HG02763 (cell line): Measurements from ENCODE around the gene HELZ.
"Not testable (repeated sequence)": the region's sequence is repeated elsewhere in the genome, so short reads cannot be mapped to it uniquely, and the experiment has no call there.

Experiments
- ATAC-seq: cut with Tn5 transposase; IDR thresholded peaks from one replicate; pipeline ENCODE4 v1.9.1; 2021; ENCODE audit warnings: mild to moderate bottlenecking, moderate library complexity; ENCODE audit not compliant: unreplicated experiment

Gene HELZ

GRCh38 chr17:67198131-67198530 is 46.9 kb downstream of the HELZ start:
- ATAC-seq: no peak

DNA sequence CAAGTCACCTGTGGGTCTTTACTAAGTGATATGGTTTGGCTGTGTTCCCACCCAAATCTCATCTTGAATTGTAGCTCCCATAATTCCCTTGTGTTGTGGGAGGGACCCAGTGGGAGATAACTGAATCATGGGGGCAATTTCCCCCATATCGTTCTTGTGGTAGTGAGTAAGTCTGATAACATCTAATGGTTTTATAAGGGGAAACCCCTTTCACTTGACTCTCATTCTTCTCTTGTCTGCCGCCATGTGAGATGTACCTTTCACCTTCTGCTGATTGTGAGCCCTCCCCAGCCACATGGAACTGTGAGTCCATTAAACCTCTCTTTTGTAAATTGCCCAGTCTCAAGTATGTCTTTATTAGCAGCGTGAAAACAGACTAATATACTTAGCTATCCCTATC is 48.0 kb downstream of the HELZ start:
- ATAC-seq: not testable (repeated sequence)

DNA sequence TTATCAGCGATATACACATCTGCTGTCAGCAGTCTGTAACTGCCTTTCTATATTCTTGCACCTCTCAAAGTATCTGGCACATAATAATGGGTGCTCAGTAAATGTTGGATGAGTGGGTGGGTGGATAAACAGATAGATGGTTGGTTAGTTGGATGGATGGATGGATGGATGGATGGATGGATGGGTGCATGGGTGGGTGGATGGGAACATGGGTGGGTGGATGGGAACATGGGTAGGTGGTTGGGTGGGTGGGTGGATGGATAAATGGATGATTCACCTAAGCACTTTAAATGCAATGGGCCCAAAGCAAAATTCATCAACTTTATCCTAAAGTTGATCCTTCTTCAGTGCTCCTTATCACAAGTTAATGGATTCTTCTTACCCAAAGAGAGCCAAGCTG is 48.6 kb downstream of the HELZ start:
- ATAC-seq: no peak

- ATAC-seq: no peak
Observed at GRCh38 chr17:67194134-67194533, 50.9 kb downstream of the HELZ start.

DNA sequence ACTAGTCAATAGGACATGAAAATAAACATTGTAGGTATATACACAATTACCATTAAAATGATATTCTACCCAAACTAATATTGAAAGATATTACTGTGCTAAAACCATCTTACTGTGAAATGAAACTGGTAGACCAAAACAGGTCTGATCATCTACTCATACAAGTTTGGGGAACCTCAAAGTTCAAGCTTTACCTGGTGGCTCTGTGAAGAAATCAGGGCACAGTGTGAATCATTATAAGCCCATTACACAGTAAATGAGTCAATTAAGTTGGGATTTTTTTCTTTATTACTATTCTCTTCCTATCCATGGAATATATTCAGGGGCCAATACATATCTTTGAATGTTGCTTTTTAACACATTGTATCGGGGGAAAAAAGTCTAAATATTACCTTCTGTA is 57.1 kb downstream of the HELZ start:
- ATAC-seq: no peak

GRCh38 chr17:67186782-67187181 is 58.2 kb downstream of the HELZ start:
- no peak for ATAC-seq

GRCh38 chr17:67183531-67183930 is 61.5 kb downstream of the HELZ start:
- ATAC-seq: no peak

GRCh38 chr17:67181825-67182224 is 63.2 kb downstream of the HELZ start:
- ATAC-seq: no peak

- no peak for ATAC-seq
Observed at GRCh38 chr17:67180275-67180674, 64.7 kb downstream of the HELZ start.

- no peak for ATAC-seq
Observed at GRCh38 chr17:67178555-67178954, 66.4 kb downstream of the HELZ start.

- no peak for ATAC-seq
Observed at GRCh38 chr17:67177732-67178131, 67.3 kb downstream of the HELZ start.

DNA sequence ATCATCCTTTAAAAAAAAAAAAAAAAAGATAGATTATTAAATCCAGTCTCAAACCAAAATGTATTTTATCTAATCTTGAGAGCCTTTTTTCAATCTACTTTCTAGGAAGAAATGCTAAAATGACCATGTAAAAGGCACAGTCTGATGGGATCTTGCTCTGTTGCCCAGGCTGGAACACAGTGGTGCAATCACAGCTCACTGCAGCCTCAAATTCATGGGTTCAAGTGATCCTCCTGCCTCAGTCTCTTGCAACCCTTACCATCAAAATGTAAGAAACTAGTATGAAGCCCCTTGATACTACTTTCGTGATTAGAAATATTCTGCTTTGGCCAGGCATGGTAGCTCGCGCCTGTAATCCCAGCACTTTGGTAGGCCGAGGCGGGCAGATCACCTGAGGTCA is 70.8 kb downstream of the HELZ start:
- no peak for ATAC-seq

DNA sequence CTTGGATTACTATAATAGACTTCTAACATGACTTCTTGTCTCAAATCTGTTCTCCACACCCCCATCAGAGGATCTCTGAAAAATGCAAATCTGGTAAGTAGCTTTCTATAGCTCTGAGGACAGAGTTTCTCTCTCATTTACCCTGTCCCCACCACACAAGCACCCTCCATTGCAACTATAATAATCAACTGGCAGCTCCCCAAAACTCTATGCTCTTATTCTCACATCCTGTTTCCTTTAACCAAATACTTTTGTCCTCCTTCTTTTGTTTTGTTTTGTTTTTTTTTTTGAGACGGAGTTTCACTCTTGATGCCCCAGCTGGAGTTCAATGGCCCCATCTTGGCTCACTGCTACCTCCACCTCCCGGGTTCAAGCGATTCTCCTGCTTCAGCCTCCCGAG is 73.4 kb downstream of the HELZ start:
- peak; percentile 96 for ATAC-seq

DNA sequence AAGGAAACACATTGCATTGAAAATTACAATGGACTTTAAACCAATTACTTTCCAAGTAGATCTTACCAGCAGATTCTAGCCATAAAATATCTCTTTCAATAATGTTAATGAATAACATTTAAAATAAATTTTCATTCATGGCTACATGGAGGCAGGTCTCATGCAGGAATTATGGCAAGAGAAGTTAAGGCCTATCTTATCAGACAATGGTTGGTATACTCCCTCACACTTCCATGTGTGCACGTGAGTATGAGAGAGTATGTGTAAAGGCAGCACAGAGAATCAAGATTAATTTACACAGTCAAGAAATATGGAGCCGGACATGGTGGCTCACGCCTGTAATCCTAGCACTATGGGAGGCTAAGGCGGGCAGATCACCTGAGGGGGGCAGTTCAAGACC is 76.5 kb downstream of the HELZ start:
- ATAC-seq: no peak

- ATAC-seq: no peak
Observed at GRCh38 chr17:67165201-67165600, 79.8 kb downstream of the HELZ start.

GRCh38 chr17:67164302-67164701 is 80.7 kb downstream of the HELZ start:
- ATAC-seq: no peak

GRCh38 chr17:67162771-67163170 is 82.2 kb downstream of the HELZ start:
- no peak for ATAC-seq

DNA sequence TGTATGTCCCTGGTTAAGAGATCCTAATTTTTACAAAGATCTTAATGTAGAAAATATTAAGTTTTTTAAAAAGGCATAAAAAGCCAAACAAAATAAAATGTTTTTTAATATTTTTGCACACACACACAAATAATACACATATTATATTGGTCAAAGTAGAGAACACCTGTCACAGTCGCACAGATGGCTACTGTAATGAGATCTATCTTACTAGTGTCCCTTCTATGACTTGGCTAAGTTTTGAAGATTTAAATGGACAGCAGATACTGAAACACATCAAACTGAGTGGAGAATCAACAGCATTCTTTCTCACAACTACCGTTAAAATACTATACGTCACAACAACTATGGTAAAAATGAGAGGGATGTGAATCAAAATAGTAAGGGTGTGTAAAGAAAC is 83.4 kb downstream of the HELZ start:
- no peak for ATAC-seq

DNA sequence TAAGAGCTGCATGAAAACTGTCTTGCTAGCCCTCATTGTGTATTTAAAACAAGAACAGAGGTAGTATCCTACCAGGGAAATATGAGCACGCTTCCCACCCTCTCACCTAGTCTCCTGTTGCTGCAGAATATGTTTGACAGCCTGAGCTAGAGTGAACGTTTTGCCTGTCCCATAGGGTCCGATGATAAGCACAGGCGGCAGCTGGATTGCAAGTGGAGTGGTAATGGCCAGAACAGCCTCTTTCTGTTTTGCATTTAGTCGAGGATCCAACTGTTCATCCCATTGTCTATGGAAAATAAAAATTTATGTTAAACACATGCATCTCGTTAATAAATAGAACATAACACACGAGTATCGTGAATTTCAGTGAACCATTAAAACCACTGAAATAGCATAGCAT is 84.2 kb downstream of the HELZ start:
- ATAC-seq: no peak

GRCh38 chr17:67157732-67158639 is 87.0 kb downstream of the HELZ start:
- ATAC-seq: no peak

DNA sequence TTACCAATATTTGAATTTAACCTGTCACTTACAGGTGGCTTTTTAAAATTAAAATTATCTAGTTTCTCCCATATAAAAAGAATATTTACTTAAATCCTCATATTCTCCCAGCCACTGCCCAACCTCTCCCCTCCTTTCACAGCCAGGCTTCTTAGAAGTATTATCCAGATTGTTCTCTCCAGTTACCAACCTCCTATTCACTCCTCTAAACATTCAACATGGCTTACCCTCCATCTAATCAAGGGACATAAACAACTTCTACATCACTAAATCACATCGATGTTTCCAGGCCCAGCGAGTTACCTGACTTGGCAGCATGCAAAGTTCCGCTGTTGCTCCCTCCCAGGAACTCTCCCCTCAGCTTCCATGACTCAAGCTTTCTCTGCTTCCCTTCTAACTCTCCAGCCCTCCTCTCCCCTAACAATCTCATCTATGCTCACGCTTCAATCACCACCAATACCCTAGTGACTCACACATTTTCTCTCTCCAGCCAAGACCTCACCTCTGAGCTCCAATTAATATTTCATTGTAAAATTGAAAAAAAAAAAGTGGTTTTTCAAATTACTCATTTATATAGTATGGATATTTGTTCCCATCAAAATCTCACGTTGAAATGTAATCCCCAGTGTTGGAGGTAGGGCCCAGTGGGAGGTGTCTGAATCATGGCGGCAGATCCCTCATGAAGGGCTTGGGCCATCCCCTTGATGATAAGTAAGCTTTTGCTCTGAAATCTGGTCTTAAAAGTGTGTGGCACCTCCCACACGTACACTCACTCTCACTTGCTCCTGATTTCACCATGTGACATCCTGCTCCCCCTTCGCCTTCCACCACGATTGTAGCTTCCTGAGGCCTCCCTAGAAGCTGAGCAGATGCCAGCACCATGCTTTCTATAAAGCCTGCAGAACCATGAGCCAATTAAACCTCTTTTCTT is 88.5 kb downstream of the HELZ start:
- no peak for ATAC-seq

DNA sequence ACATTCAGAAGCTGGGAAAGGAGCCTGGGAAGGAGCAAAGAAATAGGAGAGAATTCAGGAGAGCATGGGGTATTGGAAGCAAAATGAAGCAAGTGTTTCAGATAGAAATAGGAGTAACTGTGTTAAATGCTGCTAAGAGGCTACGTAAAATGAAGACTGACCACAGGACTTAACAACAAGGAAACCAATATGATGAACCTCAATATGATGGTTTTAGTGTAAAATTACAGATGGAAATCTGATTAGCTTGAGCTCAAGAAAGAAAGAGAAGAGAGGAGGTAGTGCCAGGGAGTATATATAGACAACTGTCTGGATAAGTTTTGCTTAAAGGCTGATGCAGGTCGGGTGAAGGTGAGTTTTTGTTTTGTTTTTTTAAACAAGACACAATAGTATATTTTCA is 92.2 kb downstream of the HELZ start:
- ATAC-seq: no peak
